GM21447 (cell line): ENCODE results near the gene SERPINB1.

Source experiments
- ATAC-seq: cut with Tn5 transposase; IDR thresholded peaks from one replicate; pipeline ENCODE4 v1.9.1; 2021; ENCODE audit not compliant: unreplicated experiment

Gene SERPINB1

GRCh38 chr6:2850538-2851113, 9.0 kb upstream of the SERPINB1 start:
- ATAC-seq: no peak

GRCh38 chr6:2848851-2849250, 7.2 kb upstream of the SERPINB1 start:
- no peak for ATAC-seq

- no peak for ATAC-seq
Measured at GRCh38 chr6:2845880-2846208, 4.2 kb upstream of the SERPINB1 start.

GRCh38 chr6:2844008-2844407, 2.3 kb upstream of the SERPINB1 start:
- ATAC-seq: no peak

- ATAC-seq: no peak
Measured at GRCh38 chr6:2843138-2843740, 1.6 kb upstream of the SERPINB1 start.

- ATAC-seq: no peak
Measured at GRCh38 chr6:2842139-2842552, 483 bp upstream of the SERPINB1 start.

GRCh38 chr6:2840749-2841061, 958 bp downstream of the SERPINB1 start:
- ATAC-seq: no peak

GRCh38 chr6:2839982-2840748, 1.5 kb downstream of the SERPINB1 start:
- no peak for ATAC-seq

- no peak for ATAC-seq
Measured at GRCh38 chr6:2839195-2839981, 2.3 kb downstream of the SERPINB1 start.

- no peak for ATAC-seq
Measured at GRCh38 chr6:2838251-2838650, 3.4 kb downstream of the SERPINB1 start.

GRCh38 chr6:2834262-2834661, 7.4 kb downstream of the SERPINB1 start:
- no peak for ATAC-seq

GRCh38 chr6:2831392-2831791, 10.3 kb downstream of the SERPINB1 start:
- ATAC-seq: no peak

- no peak for ATAC-seq
Measured at GRCh38 chr6:2830183-2830582, 11.5 kb downstream of the SERPINB1 start.

GRCh38 chr6:2829253-2829652, 12.4 kb downstream of the SERPINB1 start:
- no peak for ATAC-seq

- no peak for ATAC-seq
Measured at GRCh38 chr6:2828629-2829028, 13.0 kb downstream of the SERPINB1 start.

- no peak for ATAC-seq
Measured at GRCh38 chr6:2827142-2827541, 14.5 kb downstream of the SERPINB1 start.

- no peak for ATAC-seq
Measured at GRCh38 chr6:2826131-2826530, 15.5 kb downstream of the SERPINB1 start.

- ATAC-seq: no peak
Measured at GRCh38 chr6:2823104-2823850, 18.4 kb downstream of the SERPINB1 start.

GRCh38 chr6:2821554-2821953, 20.1 kb downstream of the SERPINB1 start:
- ATAC-seq: no peak

- no peak for ATAC-seq
Measured at GRCh38 chr6:2820415-2820814, 21.2 kb downstream of the SERPINB1 start.

GRCh38 chr6:2819978-2820377, 21.7 kb downstream of the SERPINB1 start:
- no peak for ATAC-seq
